HepG2 (cell line): ENCODE results near the gene NPW.

ENCODE experiments used
- CTCF ChIP-seq: sonication (generic); formaldehyde crosslinking; IDR thresholded peaks from 2 replicates; pipeline ENCODE4 v1.5.0; 2020; ENCODE audit warnings: mild to moderate bottlenecking, missing genetic modification reagents, moderate library complexity
- EP300 ChIP-seq, 3 experiments: sonication (generic) in 1 of 3; formaldehyde crosslinking in 1 of 3; IDR thresholded peaks; 2 replicates each; pipeline versions ENCODE4 v1.5.1 to v1.6.1; 2011 to 2020; ENCODE audit warnings: low read depth in 2 of 3, low read length in 2 of 3, borderline replicate concordance in 1 of 3, improper control_type of control experiment in 1 of 3, mild to moderate bottlenecking in 1 of 3, missing genetic modification reagents in 1 of 3, moderate library complexity in 1 of 3
- POLR2AphosphoS5 ChIP-seq: IDR thresholded peaks from 2 replicates; pipeline ENCODE4 v1.6.1; 2012; ENCODE audit warnings: low read depth, low read length
- USF2 ChIP-seq, 2 experiments: sonication (generic) in 1 of 2; formaldehyde crosslinking in 1 of 2; IDR thresholded peaks; 2 replicates each; pipeline versions ENCODE4 v1.5.1 to v1.6.1; 2011 to 2020; ENCODE audit warnings: borderline replicate concordance in 1 of 2, low read depth in 1 of 2, low read length in 1 of 2, mild to moderate bottlenecking in 1 of 2, missing genetic modification reagents in 1 of 2, moderate library complexity in 1 of 2
- YEATS4 ChIP-seq: sonication (generic); formaldehyde crosslinking; IDR thresholded peaks from 2 replicates; pipeline ENCODE4 v1.4.0; 2020; ENCODE audit warnings: missing genetic modification reagents, borderline replicate concordance
- ZKSCAN8 ChIP-seq: IDR thresholded peaks from 2 replicates; pipeline ENCODE4 v1.6.1; 2016; ENCODE audit warnings: borderline replicate concordance, missing genetic modification reagents, missing compliant biosample characterization

GRCh38 chr16:2061023-2061422 is 41.4 kb downstream of the NPW start:
- TF ChIP-seq ZKSCAN8 (CRISPR knock-in tag): no peak
- TF ChIP-seq POLR2AphosphoS5: no peak
- TF ChIP-seq EP300 (IDR thresholded peaks at IDR 0.05; ENCODE audit: low read depth in 2 of 2, low read length in 2 of 2): no peak
- TF ChIP-seq EP300 (CRISPR knock-in tag; IDR thresholded peaks at IDR 0.05; ENCODE audit: borderline replicate concordance): no peak
- TF ChIP-seq CTCF (CRISPR knock-in tag): no peak
- no peak for TF ChIP-seq YEATS4 (CRISPR knock-in tag)
- TF ChIP-seq USF2 (IDR thresholded peaks at IDR 0.05; ENCODE audit: low read depth, low read length): no peak
- no peak for TF ChIP-seq USF2 (CRISPR knock-in tag; IDR thresholded peaks at IDR 0.05; ENCODE audit: borderline replicate concordance)
